Neural cell (in vitro differentiated cells): Measurements from ENCODE around the gene PPP2CA.

ENCODE experiments used
- EP300 ChIP-seq: fragments of 450-650 bp; conservative IDR thresholded peaks from 2 replicates; pipeline ENCODE4 v1.6.1; 2014; ENCODE audit warnings: antibody characterized with exemption, mild to moderate bottlenecking, moderate library complexity; ENCODE audit not compliant: poor library complexity, severe bottlenecking
- RAD21 ChIP-seq: fragments of 450-650 bp; conservative IDR thresholded peaks from 2 replicates; pipeline ENCODE4 v1.6.1; 2014; ENCODE audit warnings: antibody characterized with exemption, mild to moderate bottlenecking, moderate library complexity
- TAF1 ChIP-seq: IDR thresholded peaks from 2 replicates; pipeline ENCODE4 v1.6.1; 2012; ENCODE audit warnings: low read depth
- TF ChIP-seq, protein P1 (sequence below): fragments of 450-650 bp; IDR thresholded peaks from 2 replicates; pipeline ENCODE4 v1.5.1; 2014; ENCODE audit warnings: antibody characterized with exemption, mild to moderate bottlenecking, moderate library complexity; ENCODE audit not compliant: poor library complexity, severe bottlenecking
- TF ChIP-seq, protein P2 (sequence below): IDR thresholded peaks from 2 replicates; pipeline ENCODE4 v1.6.1; 2012; ENCODE audit warnings: borderline replicate concordance

GRCh38 chr5:134153657-134154056 lies 72.2 kb downstream of the PPP2CA start:
- TF ChIP-seq, protein P1, sequence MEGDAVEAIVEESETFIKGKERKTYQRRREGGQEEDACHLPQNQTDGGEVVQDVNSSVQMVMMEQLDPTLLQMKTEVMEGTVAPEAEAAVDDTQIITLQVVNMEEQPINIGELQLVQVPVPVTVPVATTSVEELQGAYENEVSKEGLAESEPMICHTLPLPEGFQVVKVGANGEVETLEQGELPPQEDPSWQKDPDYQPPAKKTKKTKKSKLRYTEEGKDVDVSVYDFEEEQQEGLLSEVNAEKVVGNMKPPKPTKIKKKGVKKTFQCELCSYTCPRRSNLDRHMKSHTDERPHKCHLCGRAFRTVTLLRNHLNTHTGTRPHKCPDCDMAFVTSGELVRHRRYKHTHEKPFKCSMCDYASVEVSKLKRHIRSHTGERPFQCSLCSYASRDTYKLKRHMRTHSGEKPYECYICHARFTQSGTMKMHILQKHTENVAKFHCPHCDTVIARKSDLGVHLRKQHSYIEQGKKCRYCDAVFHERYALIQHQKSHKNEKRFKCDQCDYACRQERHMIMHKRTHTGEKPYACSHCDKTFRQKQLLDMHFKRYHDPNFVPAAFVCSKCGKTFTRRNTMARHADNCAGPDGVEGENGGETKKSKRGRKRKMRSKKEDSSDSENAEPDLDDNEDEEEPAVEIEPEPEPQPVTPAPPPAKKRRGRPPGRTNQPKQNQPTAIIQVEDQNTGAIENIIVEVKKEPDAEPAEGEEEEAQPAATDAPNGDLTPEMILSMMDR = no peak
- TF ChIP-seq EP300 (no peak), TAF1 (no peak), RAD21 (no peak)
- TF ChIP-seq, protein P2, sequence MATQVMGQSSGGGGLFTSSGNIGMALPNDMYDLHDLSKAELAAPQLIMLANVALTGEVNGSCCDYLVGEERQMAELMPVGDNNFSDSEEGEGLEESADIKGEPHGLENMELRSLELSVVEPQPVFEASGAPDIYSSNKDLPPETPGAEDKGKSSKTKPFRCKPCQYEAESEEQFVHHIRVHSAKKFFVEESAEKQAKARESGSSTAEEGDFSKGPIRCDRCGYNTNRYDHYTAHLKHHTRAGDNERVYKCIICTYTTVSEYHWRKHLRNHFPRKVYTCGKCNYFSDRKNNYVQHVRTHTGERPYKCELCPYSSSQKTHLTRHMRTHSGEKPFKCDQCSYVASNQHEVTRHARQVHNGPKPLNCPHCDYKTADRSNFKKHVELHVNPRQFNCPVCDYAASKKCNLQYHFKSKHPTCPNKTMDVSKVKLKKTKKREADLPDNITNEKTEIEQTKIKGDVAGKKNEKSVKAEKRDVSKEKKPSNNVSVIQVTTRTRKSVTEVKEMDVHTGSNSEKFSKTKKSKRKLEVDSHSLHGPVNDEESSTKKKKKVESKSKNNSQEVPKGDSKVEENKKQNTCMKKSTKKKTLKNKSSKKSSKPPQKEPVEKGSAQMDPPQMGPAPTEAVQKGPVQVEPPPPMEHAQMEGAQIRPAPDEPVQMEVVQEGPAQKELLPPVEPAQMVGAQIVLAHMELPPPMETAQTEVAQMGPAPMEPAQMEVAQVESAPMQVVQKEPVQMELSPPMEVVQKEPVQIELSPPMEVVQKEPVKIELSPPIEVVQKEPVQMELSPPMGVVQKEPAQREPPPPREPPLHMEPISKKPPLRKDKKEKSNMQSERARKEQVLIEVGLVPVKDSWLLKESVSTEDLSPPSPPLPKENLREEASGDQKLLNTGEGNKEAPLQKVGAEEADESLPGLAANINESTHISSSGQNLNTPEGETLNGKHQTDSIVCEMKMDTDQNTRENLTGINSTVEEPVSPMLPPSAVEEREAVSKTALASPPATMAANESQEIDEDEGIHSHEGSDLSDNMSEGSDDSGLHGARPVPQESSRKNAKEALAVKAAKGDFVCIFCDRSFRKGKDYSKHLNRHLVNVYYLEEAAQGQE = no peak
